Bronchial epithelial cell (primary cell): ENCODE results near the gene ADTRP. TPM values are rescaled to one million over a fixed set of nuclear protein-coding genes. Genes with fewer than 3 reads are reported as not detected.
"Not testable (repeated sequence)": the region's sequence is repeated elsewhere in the genome, so short reads cannot be mapped to it uniquely, and the experiment has no call there.

Experiments used
- DNase-seq: peaks from one replicate; pipeline ENCODE4 v3.0.0-alpha.2; 2010; ENCODE audit warnings: low read depth
- FAIRE-seq: peaks from 2 replicates; lab custom pipeline; 2011; peaks lifted over from hg19 to GRCh38; lab: Jason Lieb, UNC
- H3K27me3 ChIP-seq: 2 replicates; pipeline ENCODE4 v1.5.1; 2011; ENCODE audit warnings: low read length; ENCODE audit not compliant: control insufficient read depth, insufficient read depth
- H3K36me3 ChIP-seq: 2 replicates; pipeline ENCODE4 v1.5.1; 2011; ENCODE audit warnings: low read length; ENCODE audit not compliant: control insufficient read depth, insufficient read depth
- H3K4me3 ChIP-seq: 2 replicates; pipeline ENCODE4 v1.5.1; 2011; ENCODE audit warnings: mild to moderate bottlenecking, low read depth, low read length, control low read depth
- CTCF ChIP-seq: IDR thresholded peaks from 2 replicates; pipeline ENCODE4 v1.5.1; 2011; ENCODE audit warnings: mild to moderate bottlenecking, moderate library complexity, low read length, control low read depth, inconsistent platforms; ENCODE audit not compliant: insufficient read depth, severe bottlenecking
- total RNA-seq: library from RNA; depleted of rRNA; stranded (reverse); fragments of >200 nt; gene quantifications from 2 replicates; pipeline ENCODE4 v1.2.1, GENCODE V29; 2014

The ADTRP gene
- total RNA-seq, 1 donor from 2014 or later = 17.6 TPM

GRCh38 chr6:11681357-11681756 lies 97.2 kb downstream of the ADTRP start:
- H3K36me3 ChIP-seq = no peaks in the 10 kb centered on the region
- no peaks in the 10 kb centered on the region for H3K27me3 ChIP-seq
- DNase-seq = no peak
- no peak for FAIRE-seq
- H3K4me3 ChIP-seq = no peak overlapping the region
- no peak for TF ChIP-seq CTCF

GRCh38 chr6:11680479-11680878 lies 98.1 kb downstream of the ADTRP start:
- not testable (repeated sequence) for FAIRE-seq, DNase-seq, H3K36me3 ChIP-seq, H3K27me3 ChIP-seq, H3K4me3 ChIP-seq

- no peak for TF ChIP-seq CTCF
- FAIRE-seq = no peak
- H3K36me3 ChIP-seq = no peaks in the 10 kb centered on the region
Measured at GRCh38 chr6:11679099-11679498, 99.5 kb downstream of the ADTRP start.

GRCh38 chr6:11675601-11676000 lies 103.0 kb downstream of the ADTRP start:
- no peak for FAIRE-seq
- H3K4me3 ChIP-seq = no peak overlapping the region
- H3K36me3 ChIP-seq = no peaks in the 10 kb centered on the region
- TF ChIP-seq CTCF = peak; percentile 43
- DNase-seq = peak; percentile 25
- no peaks in the 10 kb centered on the region for H3K27me3 ChIP-seq

More at GRCh38 chr6:11679099-11679498, 99.5 kb downstream of the ADTRP start:
- Histone ChIP-seq H3K27me3 (no peaks in the 10 kb centered on the region), H3K4me3 (no peak overlapping the region)
- no peak for DNase-seq

GRCh38 chr6:11672669-11673068 lies 105.9 kb downstream of the ADTRP start:
- TF ChIP-seq CTCF = no peak
- no peak for FAIRE-seq
- H3K4me3 ChIP-seq = no peak overlapping the region
- no peak for DNase-seq
- H3K36me3 ChIP-seq = no peaks in the 10 kb centered on the region
- no peaks in the 10 kb centered on the region for H3K27me3 ChIP-seq

GRCh38 chr6:11672256-11672655 lies 106.3 kb downstream of the ADTRP start:
- H3K4me3 ChIP-seq = no peak overlapping the region
- DNase-seq (no peak), FAIRE-seq (no peak)
- TF ChIP-seq CTCF = no peak
- no peaks in the 10 kb centered on the region for H3K27me3 ChIP-seq
- H3K36me3 ChIP-seq = no peaks in the 10 kb centered on the region
